Heart left ventricle (tissue), 13 donors: ENCODE measurements around the gene SPIN1.

Experiments
- CTCF ChIP-seq, 12 donors: fragments of 200-600 bp; sonication (generic) in 4 of 12; IDR thresholded peaks; one replicate each; pipeline versions ENCODE4 v1.5.0 to v1.8.0; 2018 to 2022; ENCODE audit warnings: antibody characterized with exemption in 12 of 12, mild to moderate bottlenecking in 5 of 12
- POLR2A ChIP-seq, 2 donors: fragments of 450-650 bp; IDR thresholded peaks; one replicate each; pipeline ENCODE4 v1.6.1; 2017; ENCODE audit warnings: antibody characterized with exemption in 2 of 2, mild to moderate bottlenecking in 2 of 2, moderate library complexity in 2 of 2
- donor health status: ischemic (EF 13 %, LVEDD 7.1; RV severe dilation, severe dysfunction).
- donor health status: DM: no; HTN: yes; CAD: no.
- donor health status: DM: no; HTN: no; CAD: no.
- donor health status: ischemic (EF 25% LVEDD 6.9; RV normal size, moderate dysfunction).
- donor health status: ischemic (EF 25% LVEDD 5.7; RV mildly dilated, moderate dysfunction).
- donor health status: ischemic (EF 35%, LVEDD 5.7; RV mildly dilated, moderate dysfunction).
- donor health status: nonischemic (EF 11% LVEDD 7.7; RV severe dilation, severe dysfunction).
- donor health status: DM: yes; HTN: yes; CAD: no.
- donor health status: PGD.
- donor health status: ischemic (EF 29% LVEDD 5.4; RV normal size, mild dysfunction).
- donor health status: nonischemic (EF 23%, LVEDD 6.1; RV moderate dilation, normal function).

DNA sequence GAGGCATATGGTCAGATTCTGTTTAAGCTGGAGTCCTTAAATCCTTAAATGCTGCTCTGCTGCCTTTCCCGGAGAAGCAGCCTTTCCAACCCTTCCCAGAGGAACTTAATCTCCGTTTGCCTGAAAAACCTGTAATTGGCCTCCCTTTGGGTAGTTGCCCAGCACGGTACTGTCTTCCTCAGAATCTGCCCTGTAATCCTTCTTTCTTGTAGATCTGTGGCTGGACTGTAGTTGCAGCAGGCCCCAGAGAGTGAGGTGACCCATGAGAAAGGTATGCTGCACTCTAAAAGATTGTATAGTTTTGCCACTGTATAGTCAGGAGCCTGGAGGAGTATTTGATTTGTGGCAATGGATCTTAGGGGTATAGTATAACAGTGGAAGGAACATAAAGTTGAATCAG lies 11.7 kb downstream of the SPIN1 start:
- no peak for TF ChIP-seq CTCF (IDR thresholded peaks at IDR 0.05)
- no peak for TF ChIP-seq POLR2A (IDR thresholded peaks at IDR 0.05)
